H1 (cell line): ENCODE measurements around the gene FGGY. TPM values are rescaled to one million over a fixed set of nuclear protein-coding genes. Genes with fewer than 3 reads are reported as not detected.

Source experiments
- CTCF ChIA-PET: fragments of 300-600 bp; sonication (Branson Sonifier 250); formaldehyde crosslinking; loops from one replicate; lab custom pipeline; 2021; ENCODE audit not compliant: partially characterized antibody; lab: Charles Lee
- POLR2A ChIA-PET: fragments of 300-600 bp; sonication (Branson Sonifier 250); formaldehyde crosslinking; loops from one replicate; lab custom pipeline; 2021; ENCODE audit warnings: inconsistent platforms; ENCODE audit not compliant: partially characterized antibody; lab: Charles Lee
- DNase-seq, 2 experiments: peaks; one replicate each; pipeline versions ENCODE4 v3.0.0 to v3.0.0-alpha.2; 2010 to 2022; ENCODE audit warnings: low spot score in 2 of 2, low read depth in 1 of 2, mixed read lengths in 1 of 2
- FAIRE-seq: peaks from 2 replicates; lab custom pipeline; 2011; peaks lifted over from hg19 to GRCh38; lab: Jason Lieb, UNC
- H2AFZ ChIP-seq: 2 replicates; pipeline ENCODE4 v1.8.1; 2012; ENCODE audit warnings: low read length, inconsistent platforms
- H2AK5ac ChIP-seq: 2 replicates; pipeline ENCODE4 v1.6.1; 2013; ENCODE audit warnings: low read depth, low read length
- H2BK120ac ChIP-seq: replicated peaks from 2 replicates; pipeline ENCODE3; 2013; ENCODE audit warnings: low read depth, low read length, inconsistent platforms
- H2BK12ac ChIP-seq: 2 replicates; pipeline ENCODE4 v1.6.1; 2013; ENCODE audit warnings: low read depth, low read length
- H2BK15ac ChIP-seq: 2 replicates; pipeline ENCODE4 v1.6.1; 2013; ENCODE audit warnings: low read length
- H2BK20ac ChIP-seq: 2 replicates; pipeline ENCODE4 v1.6.1; 2013; ENCODE audit warnings: low read length
- H2BK5ac ChIP-seq: 2 replicates; pipeline ENCODE4 v1.6.1; 2013; ENCODE audit warnings: low read depth, low read length
- H3K14ac ChIP-seq: 2 replicates; pipeline ENCODE4 v1.6.1; 2013; ENCODE audit warnings: inconsistent platforms; ENCODE audit not compliant: insufficient read length
- H3K18ac ChIP-seq: 2 replicates; pipeline ENCODE4 v1.6.1; 2013; ENCODE audit warnings: low read length; ENCODE audit errors: extremely low read depth
- H3K23ac ChIP-seq: 2 replicates; pipeline ENCODE4 v1.6.1; 2013; ENCODE audit warnings: inconsistent platforms; ENCODE audit not compliant: insufficient read length
- H3K23me2 ChIP-seq: 2 replicates; pipeline ENCODE4 v1.6.1; 2013; ENCODE audit warnings: low read depth, low read length
- H3K27ac ChIP-seq: 2 replicates; pipeline ENCODE4 v1.6.1; 2011; ENCODE audit warnings: low read depth, low read length, inconsistent platforms
- H3K27me3 ChIP-seq, 4 experiments: replicated peaks in 1 of 4; 1 replicate in 1 of 4; 2 replicates in 3 of 4; pipeline versions ENCODE4 v1.6.1 to v1.8.1; 2011 to 2013; ENCODE audit warnings: low read length in 3 of 4, mild to moderate bottlenecking in 3 of 4, inconsistent platforms in 2 of 4, mixed read lengths in 2 of 4, moderate library complexity in 1 of 4; ENCODE audit not compliant: control insufficient read depth in 3 of 4, insufficient read depth in 3 of 4; ENCODE audit errors: extremely low read depth in 1 of 4
- H3K36me3 ChIP-seq, 4 experiments: 2 replicates each; pipeline versions ENCODE4 v1.6.1 to v1.8.1; 2011 to 2013; ENCODE audit warnings: mild to moderate bottlenecking in 4 of 4, low read length in 3 of 4, moderate library complexity in 2 of 4, control low read depth in 1 of 4, inconsistent platforms in 1 of 4; ENCODE audit not compliant: insufficient read depth in 4 of 4, control insufficient read depth in 2 of 4
- H3K4ac ChIP-seq: replicated peaks from 2 replicates; pipeline ENCODE3; 2013; ENCODE audit warnings: low read length, low read depth, mixed read lengths, inconsistent platforms; ENCODE audit not compliant: insufficient read length
- H3K4me1 ChIP-seq, 4 experiments: replicated peaks in 1 of 4; 1 replicate in 1 of 4; 2 replicates in 3 of 4; pipeline versions ENCODE4 v1.6.1 to v1.8.1; 2011 to 2013; ENCODE audit warnings: low read length in 3 of 4, inconsistent platforms in 2 of 4, mixed read lengths in 1 of 4; ENCODE audit not compliant: insufficient read depth in 4 of 4, control insufficient read depth in 3 of 4
- H3K4me2 ChIP-seq, 2 experiments: 2 replicates each; pipeline versions ENCODE4 v1.6.1 to v1.8.1; 2011 to 2013; ENCODE audit warnings: low read depth in 2 of 2, low read length in 2 of 2, control low read depth in 1 of 2, inconsistent platforms in 1 of 2, mild to moderate bottlenecking in 1 of 2; ENCODE audit not compliant: insufficient read depth in 1 of 2
- H3K4me3 ChIP-seq, 4 experiments: fragments of 200-600, 300-600 bp in 1 of 4; sonication (generic), shearing (Covaris generic), sonication (Bioruptor Twin) in 1 of 4; 2 replicates each; pipeline versions ENCODE4 v1.5.1 to v1.8.1; 2011 to 2016; ENCODE audit warnings: low read length in 4 of 4, low read depth in 3 of 4, control low read depth in 2 of 4, inconsistent platforms in 2 of 4, mild to moderate bottlenecking in 2 of 4, mixed read lengths in 1 of 4, moderate library complexity in 1 of 4; ENCODE audit not compliant: insufficient read depth in 2 of 4; ENCODE audit errors: extremely low read depth in 1 of 4
- H3K56ac ChIP-seq: replicated peaks from 2 replicates; pipeline ENCODE3; 2013; ENCODE audit warnings: low read depth, mild to moderate bottlenecking, mixed read lengths, low read length, inconsistent platforms; ENCODE audit not compliant: insufficient read length
- H3K79me1 ChIP-seq: 2 replicates; pipeline ENCODE4 v1.6.1; 2013; ENCODE audit warnings: low read depth, low read length, control low read depth
- H3K79me2 ChIP-seq, 2 experiments: 2 replicates each; pipeline versions ENCODE4 v1.6.1 to v1.8.1; 2012 to 2013; ENCODE audit warnings: low read length in 2 of 2, mild to moderate bottlenecking in 2 of 2, inconsistent platforms in 1 of 2; ENCODE audit not compliant: insufficient read depth in 2 of 2, control insufficient read depth in 1 of 2
- H3K9ac ChIP-seq, 4 experiments: replicated peaks in 1 of 4; 1 replicate in 1 of 4; 2 replicates in 3 of 4; pipeline versions ENCODE4 v1.6.1 to v1.8.1; 2011 to 2013; ENCODE audit warnings: low read depth in 3 of 4, low read length in 3 of 4, control low read depth in 2 of 4, mild to moderate bottlenecking in 2 of 4, moderate library complexity in 2 of 4, inconsistent platforms in 1 of 4; ENCODE audit errors: extremely low read depth in 1 of 4
- H3K9me3 ChIP-seq, 2 experiments: 2 replicates each; pipeline versions ENCODE4 v1.6.1 to v1.8.1; 2012 to 2013; ENCODE audit warnings: mild to moderate bottlenecking in 2 of 2, moderate library complexity in 2 of 2, control low read depth in 1 of 2, inconsistent platforms in 1 of 2, low read depth in 1 of 2, low read length in 1 of 2, mixed read lengths in 1 of 2; ENCODE audit not compliant: insufficient read depth in 2 of 2
- H4K20me1 ChIP-seq, 2 experiments: replicated peaks in 1 of 2; 2 replicates each; pipeline versions ENCODE3 to v1.8.1; 2011 to 2013; ENCODE audit warnings: inconsistent platforms in 2 of 2, low read length in 2 of 2, mild to moderate bottlenecking in 1 of 2; ENCODE audit not compliant: insufficient read depth in 2 of 2, control insufficient read depth in 1 of 2
- H4K5ac ChIP-seq: 2 replicates; pipeline ENCODE4 v1.6.1; 2013; ENCODE audit warnings: low read length, low read depth, mixed read lengths, inconsistent platforms; ENCODE audit not compliant: insufficient read length
- H4K8ac ChIP-seq: 2 replicates; pipeline ENCODE4 v1.8.0; 2013; ENCODE audit warnings: mild to moderate bottlenecking, moderate library complexity, low read length, inconsistent platforms; ENCODE audit not compliant: insufficient read depth; ENCODE audit errors: extremely low read depth
- H4K91ac ChIP-seq: replicated peaks from 2 replicates; pipeline ENCODE3; 2013; ENCODE audit warnings: low read length, mixed read lengths, inconsistent platforms; ENCODE audit not compliant: insufficient read length
- ATF2 ChIP-seq: IDR thresholded peaks from 2 replicates; pipeline ENCODE4 v1.6.1; 2012; ENCODE audit warnings: low read length, inconsistent platforms
- EP300 ChIP-seq, 2 experiments: IDR thresholded peaks; 1 replicate in 1 of 2; 2 replicates in 1 of 2; pipeline ENCODE4 v1.6.1; 2011 to 2012; ENCODE audit warnings: low read depth in 2 of 2, low read length in 2 of 2, mild to moderate bottlenecking in 2 of 2, borderline replicate concordance in 1 of 2, inconsistent platforms in 1 of 2, moderate library complexity in 1 of 2
- FOSL1 ChIP-seq: IDR thresholded peaks from 2 replicates; pipeline ENCODE4 v1.6.1; 2011; ENCODE audit warnings: mild to moderate bottlenecking, low read depth, low read length, moderate library complexity; ENCODE audit not compliant: insufficient read depth
- GABPA ChIP-seq: IDR thresholded peaks from 2 replicates; pipeline ENCODE4 v1.6.1; 2011; ENCODE audit warnings: mild to moderate bottlenecking, low read length, moderate library complexity, borderline replicate concordance; ENCODE audit not compliant: insufficient read depth
- KDM1A ChIP-seq: fragments of 200-600, 300-600 bp; sonication (generic); IDR thresholded peaks from 2 replicates; pipeline ENCODE4 v1.7.1; 2016; ENCODE audit warnings: mild to moderate bottlenecking, low read length, borderline replicate concordance
- NANOG ChIP-seq: IDR thresholded peaks from 2 replicates; pipeline ENCODE4 v1.6.1; 2011; ENCODE audit warnings: low read length, low read depth, mild to moderate bottlenecking, inconsistent platforms; ENCODE audit not compliant: insufficient read depth, poor library complexity, severe bottlenecking
- POLR2AphosphoS5 ChIP-seq: IDR thresholded peaks from 2 replicates; pipeline ENCODE4 v1.6.1; 2011; ENCODE audit warnings: low read depth, low read length
- RBBP5 ChIP-seq: IDR thresholded peaks from 2 replicates; pipeline ENCODE4 v1.7.1; 2012; ENCODE audit warnings: low read depth, mild to moderate bottlenecking, inconsistent platforms, low read length, moderate library complexity, borderline replicate concordance
- RNF2 ChIP-seq: fragments of 200-900, 300-1000 bp; sonication (generic); IDR thresholded peaks from 2 replicates; pipeline ENCODE4 v1.7.1; 2016; ENCODE audit warnings: borderline replicate concordance, low read depth, mild to moderate bottlenecking, antibody characterized with exemption, low read length; ENCODE audit not compliant: poor library complexity, severe bottlenecking; ENCODE audit errors: missing control alignments
- SRF ChIP-seq: IDR thresholded peaks from 2 replicates; pipeline ENCODE4 v1.6.1; 2011; ENCODE audit warnings: mild to moderate bottlenecking, low read depth, low read length, moderate library complexity
- polyA plus RNA-seq, 7 experiments: library from polyadenylated mRNA; depleted of rRNA in 3 of 7; stranded (reverse) in 5 of 7; unstranded in 2 of 7; fragments of >200 nt in 5 of 7; fragments of 200-250 nt in 2 of 7; gene quantifications; 1 replicate in 5 of 7; 2 replicates in 1 of 7; 4 replicates in 1 of 7; pipeline versions ENCODE4 v1.2.1 to v1.2.3, GENCODE V29; 2011 to 2013; ENCODE audit warnings: missing spikeins in 2 of 7, mixed read lengths in 2 of 7
- total RNA-seq: library from RNA; stranded (reverse); fragmentation: NEBNext Ultra II Directional; extraction: Animal tissue kit (Norgen Biotek cat#: 25700); gene quantifications from 2 replicates; pipeline ENCODE4 v1.2.1, GENCODE V29; 2021

FGGY gene
- total and polyA plus RNA-seq, 2 of the 8 experiments (the other 6 are each of a cell fraction or from before 2014, with no cell fraction given), result 10.3 to 12.5 TPM

GRCh38 chr1:59332983-59333382 lies 36.1 kb downstream of the FGGY start:
- DNase-seq (no peak), FAIRE-seq (no peak)
- no peak overlapping the region for H2AK5ac ChIP-seq
- H4K91ac ChIP-seq, result no peak overlapping the region
- CTCF ChIA-PET, result no interaction called here
- no peaks in the 10 kb centered on the region for H3K4me1 ChIP-seq
- H2BK12ac ChIP-seq, result no peak overlapping the region
- no peaks in the 10 kb centered on the region for H3K9me3 ChIP-seq
- no peaks in the 10 kb centered on the region for H3K79me2 ChIP-seq
- no peaks in the 10 kb centered on the region for H3K79me1 ChIP-seq
- H3K4ac ChIP-seq, result no peak overlapping the region
- H3K4me2 ChIP-seq, result no peak overlapping the region
- no peak overlapping the region for H3K14ac ChIP-seq
- H2BK5ac ChIP-seq, result no peak overlapping the region
- no peaks in the 10 kb centered on the region for H4K20me1 ChIP-seq
- H3K4me3 ChIP-seq, result no peak overlapping the region
- TF ChIP-seq SRF, result no peak
- no peak for TF ChIP-seq RBBP5
- no peak for TF ChIP-seq FOSL1
- no peak for TF ChIP-seq GABPA
- no peak for TF ChIP-seq NANOG
- TF ChIP-seq KDM1A, result no peak
- TF ChIP-seq POLR2AphosphoS5, result no peak
- no peak for TF ChIP-seq EP300 (IDR thresholded peaks at IDR 0.05; ENCODE audit: borderline replicate concordance in 1 of 2, low read depth in 2 of 2, low read length in 2 of 2)
- no peak for TF ChIP-seq RNF2
- no peak for TF ChIP-seq ATF2
- no peak overlapping the region for H2BK15ac ChIP-seq
- no peak overlapping the region for H2BK120ac ChIP-seq
- H3K56ac ChIP-seq, result no peak overlapping the region
- H3K36me3 ChIP-seq, result no peaks in the 10 kb centered on the region
- H3K23me2 ChIP-seq, result no peaks in the 10 kb centered on the region
- POLR2A ChIA-PET, result no interaction called here
- H2AFZ ChIP-seq, result no peak overlapping the region
- no peak overlapping the region for H3K27ac ChIP-seq
- H4K5ac ChIP-seq, result no peak overlapping the region
- no peak overlapping the region for H3K18ac ChIP-seq
- no peak overlapping the region for H3K23ac ChIP-seq
- no peak overlapping the region for H3K9ac ChIP-seq
- no peak overlapping the region for H4K8ac ChIP-seq
- H2BK20ac ChIP-seq, result no peak overlapping the region
- no peaks in the 10 kb centered on the region for H3K27me3 ChIP-seq
